K562 (cell line): ENCODE measurements around the gene RANBP3. TPM values are rescaled to one million over a fixed set of nuclear protein-coding genes. Genes with fewer than 3 reads are reported as not detected.

ENCODE experiments used
- C11orf30 ChIP-seq: fragments of 450-650 bp; IDR thresholded peaks from 2 replicates; pipeline ENCODE4 v1.6.1; 2016; ENCODE audit warnings: low read depth, mild to moderate bottlenecking
- CBX1 ChIP-seq: sonication (generic); IDR thresholded peaks from 2 replicates; pipeline ENCODE4 v1.6.1; 2016; ENCODE audit warnings: antibody characterized with exemption, low read depth, mild to moderate bottlenecking
- EGR1 ChIP-seq: fragments of 450-650 bp; conservative IDR thresholded peaks from 2 replicates; pipeline ENCODE4 v1.6.1; 2017; ENCODE audit warnings: mild to moderate bottlenecking
- ETV1 ChIP-seq: fragments of 450-650 bp; conservative IDR thresholded peaks from 2 replicates; pipeline ENCODE4 v1.6.1; 2016; ENCODE audit warnings: missing genetic modification characterization, control low read depth, low read depth, missing compliant biosample characterization
- KAT8 ChIP-seq: fragments of 450-650 bp; IDR thresholded peaks from 2 replicates; pipeline ENCODE4 v1.6.1; 2016; ENCODE audit warnings: low read depth, mild to moderate bottlenecking
- KDM1A ChIP-seq, 2 experiments: fragments of 450-650 bp; IDR thresholded peaks; 2 replicates each; pipeline ENCODE4 v1.6.1; 2016; ENCODE audit warnings: mild to moderate bottlenecking in 2 of 2
- MCM5 ChIP-seq: fragments of 450-650 bp; IDR thresholded peaks from 2 replicates; pipeline ENCODE4 v1.6.1; 2016; ENCODE audit warnings: low read depth
- MEF2D ChIP-seq: conservative IDR thresholded peaks from 2 replicates; pipeline ENCODE4 v1.6.1; 2016; ENCODE audit warnings: low read depth, missing genetic modification characterization, missing compliant biosample characterization
- MTF1 ChIP-seq: fragments of 250-450 bp; sonication (Bioruptor Pico); IDR thresholded peaks from 2 replicates; pipeline ENCODE4 v1.9.0; 2021; ENCODE audit warnings: moderate library complexity, mild to moderate bottlenecking, inconsistent platforms, borderline replicate concordance
- MYNN ChIP-seq, 2 experiments: sonication (generic); formaldehyde crosslinking in 1 of 2; IDR thresholded peaks; 2 replicates each; pipeline versions ENCODE4 v1.5.0 to v1.6.1; 2016 to 2020; ENCODE audit warnings: antibody characterized with exemption in 1 of 2, missing genetic modification reagents in 1 of 2
- NELFE ChIP-seq: IDR thresholded peaks from 2 replicates; pipeline ENCODE4 v1.6.1; 2011; ENCODE audit warnings: mild to moderate bottlenecking; ENCODE audit not compliant: insufficient read depth, insufficient read length
- NR1H2 ChIP-seq: sonication (generic); formaldehyde crosslinking; IDR thresholded peaks from 2 replicates; pipeline ENCODE4 v1.4.0; 2020; ENCODE audit warnings: mild to moderate bottlenecking, missing genetic modification reagents
- PHTF2 ChIP-seq: fragments of 250-450 bp; sonication (Bioruptor Pico); IDR thresholded peaks from 2 replicates; pipeline ENCODE4 v1.5.0; 2021; ENCODE audit warnings: mild to moderate bottlenecking
- POLR2H ChIP-seq: IDR thresholded peaks from 2 replicates; pipeline ENCODE4 v1.6.1; 2016; ENCODE audit warnings: missing genetic modification characterization, low read depth, mild to moderate bottlenecking, control low read depth, missing compliant biosample characterization, moderate library complexity
- POLR3A ChIP-seq: IDR thresholded peaks from 2 replicates; pipeline ENCODE4 v1.6.1; 2011; ENCODE audit warnings: borderline replicate concordance, mild to moderate bottlenecking, moderate library complexity; ENCODE audit not compliant: insufficient read length, insufficient read depth; ENCODE audit errors: extremely low read depth
- SLC30A9 ChIP-seq: fragments of 250-450 bp; sonication (Bioruptor Pico); IDR thresholded peaks from 2 replicates; pipeline ENCODE4 v1.8.0; 2022; ENCODE audit warnings: mild to moderate bottlenecking, moderate library complexity
- SMAD4 ChIP-seq: fragments of 250-450 bp; sonication (Bioruptor Pico); conservative IDR thresholded peaks from 2 replicates; pipeline ENCODE4 v1.8.0; 2021; ENCODE audit warnings: inconsistent platforms, mild to moderate bottlenecking, moderate library complexity
- STAG1 ChIP-seq: sonication (generic); formaldehyde crosslinking; IDR thresholded peaks from 2 replicates; pipeline ENCODE4 v1.5.0; 2020; ENCODE audit warnings: missing genetic modification reagents, borderline replicate concordance
- TBL1XR1 ChIP-seq, 2 experiments: IDR thresholded peaks; 2 replicates each; pipeline ENCODE4 v1.6.1; 2012; ENCODE audit warnings: improper control_type of control experiment in 2 of 2, low read length in 2 of 2, mild to moderate bottlenecking in 1 of 2
- WHSC1 ChIP-seq: IDR thresholded peaks from one replicate; pipeline ENCODE4 v1.6.1; 2012; ENCODE audit warnings: low read length, control low read depth, inconsistent platforms
- XRCC5 ChIP-seq: fragments of 200-400 bp; formaldehyde crosslinking; IDR thresholded peaks from 2 replicates; pipeline ENCODE4 v1.6.1; 2017; ENCODE audit warnings: low read depth, mild to moderate bottlenecking, low read length
- YY1 ChIP-seq, 3 experiments: IDR thresholded peaks; 2 replicates each; pipeline ENCODE4 v1.6.1; 2011; ENCODE audit warnings: low read length in 2 of 3, mild to moderate bottlenecking in 2 of 3, moderate library complexity in 2 of 3, borderline replicate concordance in 1 of 3, control low read depth in 1 of 3, low read depth in 1 of 3; ENCODE audit not compliant: insufficient read depth in 3 of 3, insufficient replicate concordance in 2 of 3, control insufficient read depth in 1 of 3, insufficient read length in 1 of 3; ENCODE audit errors: extremely low read depth in 1 of 3
- ZBED1 ChIP-seq: IDR thresholded peaks from 2 replicates; pipeline ENCODE4 v1.6.1; 2014
- ZNF175 ChIP-seq: fragments of 200-800 bp; sonication (Bioruptor generic); IDR thresholded peaks from 2 replicates; pipeline ENCODE4 v1.6.1; 2016; ENCODE audit warnings: low read depth, mild to moderate bottlenecking, missing genetic modification characterization, missing compliant biosample characterization
- ZNF24 ChIP-seq: fragments of 450-650 bp; IDR thresholded peaks from 2 replicates; pipeline ENCODE4 v1.6.1; 2016
- ZNF263 ChIP-seq: sonication (generic); formaldehyde crosslinking; IDR thresholded peaks from 2 replicates; pipeline ENCODE4 v1.8.0; 2022; ENCODE audit warnings: mild to moderate bottlenecking, missing genetic modification reagents, borderline replicate concordance
- ZNF583 ChIP-seq: fragments of 250-450 bp; sonication (Bioruptor Pico); IDR thresholded peaks from 2 replicates; pipeline ENCODE4 v1.4.0; 2020
- polyA plus RNA-seq, 8 experiments: library from polyadenylated mRNA; depleted of rRNA in 4 of 8; stranded (reverse) in 5 of 8; unstranded in 3 of 8; fragments of >200 nt; fragmentation: Nextera tagmentation in 2 of 8; fragmentation: Illumina TruSeq in 1 of 8; extraction: Ambion mirVana in 2 of 8; extraction: Trizol in 1 of 8; gene quantifications; 2 replicates each; pipeline versions ENCODE4 v1.2.1 to v1.2.3, GENCODE V29; 2011 to 2014; ENCODE audit warnings: inconsistent platforms in 1 of 8, missing spikeins in 1 of 8
- total RNA-seq, 7 experiments: library from RNA; depleted of rRNA in 6 of 7; stranded (reverse); fragments of >200 nt in 6 of 7; fragmentation: Illumina TruSeq in 2 of 7; extraction: Trizol in 2 of 7; gene quantifications; 2 replicates each; pipeline versions ENCODE4 v1.2.1 to v1.2.3, GENCODE V29; 2011 to 2021; ENCODE audit warnings: low replicate concordance in 1 of 7
- TF ChIP-seq, protein P1 (sequence below): sonication (generic); formaldehyde crosslinking; IDR thresholded peaks from 2 replicates; pipeline ENCODE4 v1.8.1; 2023; ENCODE audit warnings: mild to moderate bottlenecking, missing genetic modification reagents, moderate library complexity
- TF ChIP-seq, protein P2 (sequence below): sonication (generic); formaldehyde crosslinking; IDR thresholded peaks from 2 replicates; pipeline ENCODE4 v1.8.0; 2022; ENCODE audit warnings: mild to moderate bottlenecking, low read depth, missing genetic modification reagents

The RANBP3 gene
- total and polyA plus RNA-seq, 9 of the 15 experiments (the other 6 are each of a cell fraction or from before 2014, with no cell fraction given) = 0.90 to 95.1 (median 63.2) TPM

DNA sequence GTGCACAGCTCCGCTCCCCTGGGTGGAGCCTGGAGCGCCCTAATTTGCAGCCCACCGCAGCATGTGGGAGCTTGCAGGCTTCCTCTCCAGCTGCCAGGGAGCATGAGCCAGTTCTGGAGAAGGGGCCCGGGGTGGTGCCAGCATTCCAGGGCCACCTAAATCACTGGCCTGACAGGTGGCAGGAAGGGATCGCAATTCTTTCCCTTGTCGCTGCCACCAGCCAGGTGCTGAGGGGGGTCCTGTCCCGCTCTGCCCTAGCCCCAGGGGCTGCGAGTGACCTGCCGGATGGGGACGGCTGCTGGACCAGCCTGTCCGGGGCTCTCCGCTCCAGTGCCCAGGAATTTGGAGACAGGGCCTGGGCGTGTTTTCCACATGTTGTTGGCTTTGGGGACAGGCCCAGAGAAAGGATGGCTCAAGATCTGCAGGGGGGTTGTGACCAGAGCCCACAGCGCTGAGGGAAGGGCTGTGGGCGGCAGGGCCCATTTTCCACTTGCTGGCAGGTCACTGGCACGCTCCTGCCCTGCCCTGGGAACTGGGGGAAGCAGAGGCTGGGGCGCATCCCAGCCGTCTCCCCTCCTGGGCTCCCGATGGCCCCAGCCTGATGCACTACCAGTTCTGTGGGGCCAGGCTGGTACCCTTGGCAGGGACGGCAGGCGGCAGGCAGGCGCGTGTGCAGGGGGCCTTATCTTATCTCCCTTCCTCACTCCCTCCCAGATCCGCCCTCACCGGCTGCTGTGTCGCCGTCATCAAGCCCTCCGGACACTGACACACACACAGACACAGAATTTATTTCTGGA lies 83.8 kb downstream of the RANBP3 start (continued):
- TF ChIP-seq YY1 (IDR thresholded peaks at IDR 0.05; ENCODE audit: borderline replicate concordance in 1 of 3, control insufficient read depth in 1 of 3, extremely low read depth in 1 of 3, insufficient read depth in 3 of 3, insufficient read length in 1 of 3, insufficient replicate concordance in 2 of 3, low read depth in 1 of 3, low read length in 2 of 3) (no peak), MYNN (IDR thresholded peaks at IDR 0.05) (peak; percentile 87), MYNN (CRISPR knock-in tag; IDR thresholded peaks at IDR 0.05) (no peak), KDM1A (IDR thresholded peaks at IDR 0.05) (no peak), ZNF175 (CRISPR knock-in tag) (no peak), POLR2H (tag) (no peak), SMAD4 (CRISPR knock-in tag) (peak; percentile 61; the same call in 1 of the 2 replicates), ZNF263 (no peak), NR1H2 (no peak), C11orf30 (no peak), KAT8 (no peak), SLC30A9 (CRISPR knock-in tag) (no peak), XRCC5 (no peak), CBX1 (no peak), NELFE (no peak), ZBED1 (no peak), ZNF24 (no peak), POLR3A (no peak), ETV1 (tag) (peak; percentile 64), MTF1 (CRISPR knock-in tag) (no peak), MEF2D (tag) (0 out of 2 replicates have a peak, but pooled peaks have one; percentile 34), ZNF583 (CRISPR knock-in tag) (no peak), WHSC1 (no peak), TBL1XR1 (IDR thresholded peaks at IDR 0.05; ENCODE audit: low read length in 2 of 2) (0 out of 4 replicates have a peak, but pooled peaks of 1 of the 2 experiments have one; percentile 38), MCM5 (no peak), EGR1 (no peak), STAG1 (CRISPR knock-in tag) (no peak), PHTF2 (no peak)
- TF ChIP-seq, protein P1, sequence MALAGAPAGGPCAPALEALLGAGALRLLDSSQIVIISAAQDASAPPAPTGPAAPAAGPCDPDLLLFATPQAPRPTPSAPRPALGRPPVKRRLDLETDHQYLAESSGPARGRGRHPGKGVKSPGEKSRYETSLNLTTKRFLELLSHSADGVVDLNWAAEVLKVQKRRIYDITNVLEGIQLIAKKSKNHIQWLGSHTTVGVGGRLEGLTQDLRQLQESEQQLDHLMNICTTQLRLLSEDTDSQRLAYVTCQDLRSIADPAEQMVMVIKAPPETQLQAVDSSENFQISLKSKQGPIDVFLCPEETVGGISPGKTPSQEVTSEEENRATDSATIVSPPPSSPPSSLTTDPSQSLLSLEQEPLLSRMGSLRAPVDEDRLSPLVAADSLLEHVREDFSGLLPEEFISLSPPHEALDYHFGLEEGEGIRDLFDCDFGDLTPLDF (CRISPR knock-in tag) = no peak
- TF ChIP-seq, protein P2, sequence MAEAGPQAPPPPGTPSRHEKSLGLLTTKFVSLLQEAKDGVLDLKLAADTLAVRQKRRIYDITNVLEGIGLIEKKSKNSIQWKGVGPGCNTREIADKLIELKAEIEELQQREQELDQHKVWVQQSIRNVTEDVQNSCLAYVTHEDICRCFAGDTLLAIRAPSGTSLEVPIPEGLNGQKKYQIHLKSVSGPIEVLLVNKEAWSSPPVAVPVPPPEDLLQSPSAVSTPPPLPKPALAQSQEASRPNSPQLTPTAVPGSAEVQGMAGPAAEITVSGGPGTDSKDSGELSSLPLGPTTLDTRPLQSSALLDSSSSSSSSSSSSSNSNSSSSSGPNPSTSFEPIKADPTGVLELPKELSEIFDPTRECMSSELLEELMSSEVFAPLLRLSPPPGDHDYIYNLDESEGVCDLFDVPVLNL = no peak
